ENCODE measurements around the gene DIAPH2.

The DIAPH2 gene

DNA sequence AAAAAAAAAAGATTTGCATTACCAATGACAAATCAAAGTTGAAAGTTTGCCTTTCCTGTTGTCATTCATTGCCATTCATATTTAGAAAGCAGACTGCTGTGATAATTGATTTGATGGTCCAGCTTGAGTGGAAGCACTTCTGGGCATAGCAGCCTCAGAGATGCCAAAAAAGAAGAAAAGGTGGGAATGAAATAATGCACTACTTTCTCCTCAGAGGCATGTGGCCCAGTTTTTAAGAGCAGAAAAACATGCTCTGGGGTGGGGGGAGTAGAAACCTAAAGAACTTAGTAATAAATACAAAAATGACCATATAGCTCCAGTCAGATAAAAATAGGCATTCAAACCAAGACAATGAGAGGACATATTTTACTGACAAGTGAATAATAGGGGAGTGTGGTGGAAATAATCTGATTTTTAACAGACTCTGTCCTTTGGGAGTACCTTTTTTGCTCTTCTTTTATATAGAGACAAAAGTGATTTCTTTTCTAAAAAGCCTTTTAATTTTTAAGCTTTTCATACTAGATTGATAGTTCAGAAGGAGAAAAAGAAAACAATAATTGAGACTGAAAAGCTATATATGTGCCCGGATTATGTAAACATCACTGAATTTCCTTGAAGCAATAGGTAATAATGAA is 798.1 kb downstream of the DIAPH2 start:
- no peak for DNase-seq (ENCODE audit: low spot score)

DNA sequence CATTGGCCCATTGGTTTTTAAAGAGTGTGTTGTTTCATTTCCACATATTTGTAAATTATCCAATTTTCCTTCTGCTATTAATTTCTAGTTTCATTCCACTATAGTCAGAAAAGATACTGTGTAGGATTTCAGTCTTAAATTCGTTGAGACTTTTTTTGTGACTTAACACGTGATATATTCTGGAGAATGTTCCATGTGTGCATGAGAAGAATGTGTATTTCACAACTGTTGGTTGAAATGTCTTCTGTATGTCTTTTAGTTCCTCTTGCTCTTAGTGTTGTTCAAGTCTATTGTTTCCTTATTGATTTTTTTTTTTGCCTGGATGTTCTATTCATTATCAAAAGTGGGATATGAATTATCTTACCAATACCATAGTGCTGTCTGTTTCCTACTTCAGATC is 806.0 kb downstream of the DIAPH2 start:
- no peak for DNase-seq (ENCODE audit: low spot score)

DNA sequence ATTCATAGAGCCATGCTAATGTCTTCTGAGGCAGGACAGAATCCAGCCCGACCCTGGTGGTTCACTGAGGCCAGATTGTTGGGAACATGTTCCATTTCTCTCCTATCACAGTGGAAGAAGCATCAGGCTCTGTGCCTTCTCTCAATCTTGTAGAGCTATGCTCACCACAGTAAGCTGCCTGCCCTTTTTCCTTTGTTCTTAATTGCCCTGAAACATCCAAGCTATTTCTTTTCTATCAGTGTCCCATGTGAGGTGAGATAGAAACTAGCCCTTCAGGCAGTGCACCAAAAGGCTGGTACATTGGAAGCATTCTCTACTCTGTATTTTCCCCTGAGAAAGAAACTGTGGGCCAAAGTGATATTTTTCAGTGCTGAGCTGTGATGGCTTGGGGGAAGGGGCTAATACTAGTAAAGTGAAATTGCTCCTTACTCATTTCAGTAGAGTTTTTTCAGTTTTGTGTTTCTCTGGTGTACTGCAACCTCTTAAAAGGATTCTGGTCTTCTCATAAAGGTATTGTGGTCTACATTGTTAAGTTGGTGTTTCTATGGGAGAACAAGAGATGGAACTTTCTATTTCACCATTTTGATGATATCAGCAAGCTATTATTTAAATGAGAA is 810.2 kb downstream of the DIAPH2 start:
- no peak for DNase-seq (ENCODE audit: low spot score)

DNA sequence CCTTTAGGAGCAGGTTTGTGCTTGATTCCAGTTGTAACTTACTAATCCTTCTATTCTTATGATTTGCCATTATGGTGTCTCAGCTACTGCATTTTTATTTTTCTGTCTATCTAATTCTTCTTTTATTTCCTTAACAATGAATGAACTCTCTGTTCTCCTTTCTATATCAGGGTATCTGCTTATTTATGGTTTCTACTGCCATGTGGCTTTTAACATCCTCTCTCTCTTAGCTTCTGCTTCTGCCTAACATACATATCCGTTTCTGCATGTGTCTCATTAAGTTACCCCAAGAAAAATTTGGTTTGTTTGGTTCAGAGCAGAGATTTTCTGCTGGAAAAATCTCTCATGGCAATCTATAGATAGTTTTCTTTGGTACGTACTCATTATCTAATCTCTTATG is 813.5 kb downstream of the DIAPH2 start:
- no peak for DNase-seq (ENCODE audit: low spot score)

DNA sequence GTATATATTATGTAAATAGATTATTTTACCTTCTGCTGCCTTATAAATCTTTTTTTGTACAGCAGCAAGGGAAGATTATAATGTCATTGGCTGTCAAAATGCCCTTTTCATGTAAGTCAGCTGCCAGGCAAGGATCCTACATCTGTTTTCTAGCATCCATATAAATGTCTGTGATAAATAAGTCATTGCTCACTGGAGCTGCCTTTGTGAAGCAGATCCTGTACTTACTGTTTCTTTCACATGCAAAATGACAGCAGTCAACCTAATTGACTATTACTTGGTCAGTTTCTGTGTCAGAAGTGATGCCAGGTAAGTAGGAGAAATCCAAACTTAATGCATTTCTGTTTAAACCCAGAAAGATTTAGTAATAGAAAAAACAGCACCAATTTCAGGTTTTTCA is 819.8 kb downstream of the DIAPH2 start:
- DNase-seq (ENCODE audit: low spot score) = no peak

DNA sequence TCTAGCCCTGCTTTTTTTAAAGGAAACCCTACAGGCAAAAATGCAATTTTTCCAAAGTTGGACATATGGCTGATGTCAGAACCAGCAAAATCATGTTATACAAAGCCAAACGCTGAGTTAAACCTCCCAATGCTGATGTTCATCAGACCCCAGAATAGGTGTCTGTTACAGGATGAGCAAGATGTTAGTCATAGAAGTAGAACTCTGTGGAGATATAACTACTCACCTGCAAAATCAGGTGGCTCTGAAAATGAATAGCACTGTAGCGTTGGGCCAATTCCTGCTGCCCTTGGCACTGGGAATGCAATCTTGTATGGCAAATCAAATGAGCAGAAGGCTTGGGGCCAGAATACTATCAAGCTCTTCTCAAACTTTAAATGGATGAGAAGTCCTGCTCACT is 833.1 kb downstream of the DIAPH2 start:
- no peak for DNase-seq (ENCODE audit: low spot score)

DNA sequence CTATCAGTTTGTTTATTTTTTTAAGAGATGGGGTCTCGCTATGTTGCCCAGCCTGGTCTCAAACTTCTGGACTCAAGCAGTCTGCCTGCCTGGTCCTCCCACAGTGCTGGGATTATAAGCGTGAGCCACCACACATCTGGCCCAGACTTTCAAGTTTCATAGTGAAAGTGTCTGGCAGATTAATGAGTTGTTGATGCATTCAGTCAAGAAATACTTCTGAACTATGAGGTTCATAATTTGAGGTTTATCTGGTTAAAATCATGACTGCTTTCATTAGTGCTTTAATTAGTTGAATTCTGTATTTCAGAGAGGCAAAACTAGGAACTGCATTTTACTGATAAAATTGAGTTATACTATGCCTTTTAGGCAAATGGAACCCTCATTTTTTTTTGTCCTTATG is 837.7 kb downstream of the DIAPH2 start:
- DNase-seq (ENCODE audit: low spot score) = no peak

DNA sequence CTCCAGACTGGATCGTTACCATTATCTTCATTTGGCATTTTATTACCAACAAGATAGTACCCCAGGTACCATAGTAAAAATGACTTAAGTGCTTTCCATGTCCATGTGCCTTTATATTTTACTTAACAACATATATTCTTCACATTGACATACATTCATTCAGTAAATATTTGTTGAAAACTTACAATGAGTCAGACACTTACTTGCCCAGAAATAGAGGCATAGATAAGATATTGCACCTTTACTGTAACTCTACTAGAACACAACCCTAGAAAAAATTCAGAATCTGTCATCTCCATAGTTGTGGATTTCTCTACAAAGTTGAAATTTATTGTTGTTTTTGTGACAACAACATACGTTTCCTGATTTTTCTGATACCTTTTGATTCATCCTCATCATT is 839.7 kb downstream of the DIAPH2 start:
- DNase-seq (ENCODE audit: low spot score) = no peak

DNA sequence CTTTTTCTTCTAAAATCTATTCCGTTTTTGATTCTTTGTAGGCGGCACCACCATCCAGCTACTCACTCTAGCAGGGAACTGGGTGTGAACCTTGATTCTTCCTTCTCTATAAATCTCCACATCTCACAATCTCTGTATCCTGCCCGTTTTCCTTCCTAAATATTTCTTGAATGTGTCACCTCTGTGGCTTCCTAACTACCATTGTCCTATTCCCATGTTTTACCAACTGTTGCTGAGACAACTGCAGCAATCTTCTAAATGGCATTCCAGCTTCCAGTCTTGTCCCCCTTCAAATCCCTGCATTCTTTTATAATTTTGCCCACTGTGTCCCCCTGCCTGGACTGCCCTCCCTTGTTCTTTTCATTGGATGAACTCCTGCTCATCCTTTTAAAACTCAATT is 840.4 kb downstream of the DIAPH2 start:
- no peak for DNase-seq (ENCODE audit: low spot score)

DNA sequence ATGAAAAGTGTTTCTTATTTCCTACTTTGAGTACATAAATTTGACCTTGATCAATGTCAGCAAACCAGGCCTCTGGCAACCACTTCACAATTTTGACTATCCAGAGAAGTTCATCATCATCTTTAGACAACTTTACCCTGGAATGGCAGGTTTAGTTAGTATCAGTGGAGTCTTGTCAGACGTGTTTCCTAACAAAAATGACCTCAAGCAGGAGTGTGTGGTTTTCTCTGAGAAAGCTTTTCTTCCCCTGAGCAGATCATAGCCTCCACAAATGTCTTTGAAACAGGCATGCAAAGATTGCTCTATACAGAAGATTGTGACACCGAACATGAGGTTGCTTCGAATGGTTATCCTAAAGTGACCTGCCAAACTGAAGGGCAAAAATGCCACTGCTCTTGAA is 841.3 kb downstream of the DIAPH2 start:
- DNase-seq (ENCODE audit: low spot score) = no peak

DNA sequence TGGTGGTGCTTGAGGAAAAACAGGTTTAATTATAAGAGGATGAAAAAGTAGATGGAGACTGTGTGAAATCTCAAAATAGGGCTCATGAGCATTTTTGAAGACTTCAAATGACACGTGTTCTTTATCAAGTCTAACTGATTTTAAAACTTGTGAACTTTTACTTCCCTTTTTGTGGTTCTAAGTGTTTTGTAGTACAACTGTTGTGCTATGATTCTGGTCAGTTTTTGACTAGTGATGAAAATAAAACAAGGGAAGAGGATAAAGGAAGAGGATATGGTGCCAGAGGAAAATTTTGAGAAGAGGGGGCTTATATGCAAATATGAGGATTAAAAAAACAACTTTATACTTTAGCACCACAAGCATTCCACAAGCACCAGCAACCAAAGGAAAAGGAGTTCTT is 843.1 kb downstream of the DIAPH2 start:
- DNase-seq (ENCODE audit: low spot score) = no peak

DNA sequence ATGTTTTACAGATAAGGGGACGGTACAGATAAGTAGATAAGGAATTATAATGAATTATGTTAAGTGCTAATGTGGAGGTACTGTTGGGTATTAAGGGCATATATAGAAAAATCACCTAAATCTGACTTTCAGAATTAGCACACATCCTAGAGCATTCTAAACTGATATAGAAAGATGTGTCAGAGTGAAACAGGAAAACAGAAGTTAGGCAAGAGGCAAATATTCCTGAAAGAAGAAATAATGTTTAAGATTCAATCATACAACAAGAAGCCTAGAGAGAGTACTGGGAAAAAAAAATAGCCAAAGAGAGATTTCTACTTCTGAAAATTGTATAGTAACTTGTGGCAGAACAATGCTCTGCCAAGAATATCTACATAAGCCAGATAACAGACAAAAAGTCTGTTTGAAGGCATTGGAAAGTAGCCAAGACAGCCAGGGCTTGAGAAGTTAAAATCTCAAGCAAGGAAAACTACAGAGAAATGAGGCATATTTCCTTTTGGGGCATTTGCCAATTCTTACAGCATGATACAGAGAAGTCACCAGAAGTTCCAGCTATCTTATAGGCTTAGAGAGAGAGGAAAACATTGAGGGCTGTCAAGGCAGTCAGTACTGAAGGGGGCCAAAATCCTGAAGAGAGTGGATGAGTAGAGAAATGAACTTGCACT is 845.0 kb downstream of the DIAPH2 start:
- DNase-seq (ENCODE audit: low spot score) = no peak

DNA sequence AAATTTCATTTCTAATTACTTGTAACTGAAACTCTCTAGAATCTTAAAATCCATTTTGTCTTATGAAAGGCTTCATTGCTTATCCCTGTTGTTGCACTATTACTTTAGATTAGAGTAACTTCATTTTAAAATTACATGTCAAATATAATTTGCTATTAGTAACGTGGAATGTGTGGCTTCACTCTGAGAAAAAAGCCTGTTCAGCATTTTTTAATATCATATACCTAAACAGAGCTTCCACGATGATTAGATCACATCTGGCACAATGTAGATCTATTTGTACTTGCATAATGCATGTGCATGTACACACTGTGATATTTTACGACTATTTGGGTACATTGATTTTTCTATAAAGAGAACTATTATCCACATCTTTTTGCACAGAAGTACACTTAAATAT is 847.2 kb downstream of the DIAPH2 start:
- no peak for DNase-seq (ENCODE audit: low spot score)

DNA sequence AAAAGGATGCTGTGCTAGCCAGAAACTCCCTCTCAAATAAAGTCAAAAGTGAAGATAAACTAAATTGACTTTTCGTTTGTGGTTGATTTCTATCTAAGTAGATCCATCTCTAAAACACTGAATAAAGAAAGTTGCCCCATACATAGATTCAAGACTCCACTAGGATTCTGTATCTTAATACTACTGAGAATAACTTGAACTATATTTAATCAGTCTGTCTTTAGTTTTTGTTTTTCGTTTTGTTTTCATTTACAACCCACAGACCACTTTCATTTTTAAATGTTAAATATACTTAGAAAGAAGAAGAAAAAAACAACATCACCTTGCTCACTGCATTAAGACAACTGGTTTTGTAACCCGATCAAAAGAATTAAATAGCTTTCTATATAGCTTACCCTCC is 854.1 kb downstream of the DIAPH2 start:
- DNase-seq (ENCODE audit: low spot score) = no peak

DNA sequence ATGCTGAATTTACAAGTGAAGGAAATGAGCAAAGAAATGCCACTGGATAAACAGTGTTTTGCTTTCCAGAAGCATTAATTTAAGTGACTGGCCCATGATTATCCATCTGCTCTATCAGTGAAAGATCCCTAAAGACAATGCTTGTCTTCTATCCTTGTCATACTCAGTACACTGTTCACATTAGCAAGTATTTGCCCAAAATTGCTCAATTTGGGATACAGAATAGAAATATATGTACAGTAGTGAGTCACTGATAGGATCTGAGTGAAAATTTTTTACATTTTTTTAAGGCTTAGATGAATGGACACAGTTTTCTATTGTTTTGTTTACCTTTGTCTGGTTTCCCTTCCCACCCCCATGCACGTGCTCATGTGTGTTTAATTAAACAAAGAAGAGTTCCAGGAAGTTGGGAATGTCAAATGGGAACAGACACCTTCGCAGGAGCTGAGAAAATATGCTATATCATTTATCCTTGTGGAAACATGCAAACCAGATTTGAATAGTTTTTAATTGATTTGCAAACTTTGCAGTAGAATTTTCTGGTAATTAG is 855.4 kb downstream of the DIAPH2 start:
- DNase-seq (ENCODE audit: low spot score) = no peak

DNA sequence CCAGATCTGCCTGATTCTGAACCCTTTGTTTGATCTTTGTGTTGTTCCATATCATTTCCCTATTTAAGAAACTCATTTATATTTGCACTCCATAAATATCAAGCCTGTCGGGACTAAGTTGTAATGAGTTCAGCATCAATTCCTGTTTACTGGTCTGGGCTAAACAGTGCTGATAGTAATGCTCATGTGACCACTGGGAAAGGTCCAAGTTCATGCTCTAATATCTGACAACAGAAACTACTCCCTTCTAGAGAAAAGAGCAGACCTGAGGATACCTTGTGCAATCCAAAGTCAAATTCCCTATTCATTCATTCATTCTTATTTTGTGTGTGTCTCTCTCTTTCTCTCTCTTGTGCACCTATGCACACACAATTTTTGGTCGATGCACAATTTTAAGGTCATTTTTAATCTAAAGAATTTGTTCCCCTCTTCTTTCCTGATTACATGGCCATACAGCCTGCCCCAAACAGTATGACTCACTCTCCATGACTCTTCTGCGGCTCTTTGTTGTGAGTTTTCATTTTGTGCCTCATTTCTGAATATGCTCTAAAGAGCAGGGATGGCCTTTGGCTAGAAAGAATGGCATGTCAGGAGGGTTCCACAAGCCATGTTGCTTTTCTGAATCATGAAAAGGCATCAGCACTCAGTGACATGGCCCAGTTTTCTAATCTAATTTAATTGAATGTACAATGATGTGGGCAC is 863.4 kb downstream of the DIAPH2 start:
- DNase-seq (ENCODE audit: low spot score) = no peak

DNA sequence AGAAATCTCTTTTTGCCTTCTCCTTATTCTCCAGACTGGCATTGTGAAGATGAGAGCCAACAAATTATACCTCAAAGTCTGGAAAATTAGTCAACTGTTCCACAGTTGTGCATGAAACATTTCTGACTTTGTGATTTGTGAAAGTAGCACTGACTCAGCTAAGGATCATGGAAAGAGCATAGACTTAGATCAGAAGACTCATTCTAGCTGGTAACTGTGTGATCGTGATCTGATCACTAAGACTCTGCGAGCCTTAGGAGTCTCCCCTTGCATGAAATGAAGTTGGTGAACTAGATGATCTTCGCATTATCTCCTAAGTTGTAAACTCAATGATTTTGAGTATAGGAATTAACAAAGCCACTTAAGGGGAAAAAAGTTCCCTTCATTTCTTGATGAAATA is 867.2 kb downstream of the DIAPH2 start:
- no peak for DNase-seq (ENCODE audit: low spot score)

DNA sequence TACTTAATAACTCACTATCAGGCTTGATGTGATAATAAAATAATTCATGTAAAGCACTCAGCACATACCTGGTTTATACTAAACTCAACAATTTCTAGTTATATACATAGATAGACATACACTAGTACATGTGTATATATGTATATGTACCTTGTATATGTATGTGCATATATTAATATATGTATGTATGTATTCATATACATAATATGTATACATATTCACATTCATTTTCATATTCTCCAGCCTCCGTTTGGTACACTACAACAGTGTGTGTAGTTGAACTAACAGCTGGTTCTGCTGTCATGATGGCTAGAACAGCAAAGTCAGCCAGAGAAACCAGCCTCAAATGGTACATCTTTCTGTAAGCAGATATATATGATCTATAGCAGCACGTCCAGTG is 869.2 kb downstream of the DIAPH2 start:
- no peak for DNase-seq (ENCODE audit: low spot score)

DNA sequence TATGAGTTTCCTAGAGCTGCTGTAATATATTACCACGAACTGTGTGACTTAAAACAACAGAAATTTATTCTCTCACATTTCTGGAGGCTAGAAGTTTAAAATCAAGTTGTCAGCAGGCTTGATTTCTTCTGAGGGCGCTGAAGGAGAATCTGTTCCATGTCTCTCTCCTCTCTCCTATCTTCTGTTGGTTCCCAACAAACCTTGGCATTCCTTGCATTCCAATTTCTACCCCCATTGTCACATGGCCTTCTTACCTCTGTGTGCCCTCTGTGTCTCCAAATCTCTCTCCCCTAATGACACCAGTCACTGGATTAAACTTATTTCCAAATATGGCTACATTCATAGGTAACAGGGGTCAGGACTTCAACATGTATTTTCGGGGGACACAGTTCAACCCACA is 871.7 kb downstream of the DIAPH2 start:
- no peak for DNase-seq (ENCODE audit: low spot score)

DNA sequence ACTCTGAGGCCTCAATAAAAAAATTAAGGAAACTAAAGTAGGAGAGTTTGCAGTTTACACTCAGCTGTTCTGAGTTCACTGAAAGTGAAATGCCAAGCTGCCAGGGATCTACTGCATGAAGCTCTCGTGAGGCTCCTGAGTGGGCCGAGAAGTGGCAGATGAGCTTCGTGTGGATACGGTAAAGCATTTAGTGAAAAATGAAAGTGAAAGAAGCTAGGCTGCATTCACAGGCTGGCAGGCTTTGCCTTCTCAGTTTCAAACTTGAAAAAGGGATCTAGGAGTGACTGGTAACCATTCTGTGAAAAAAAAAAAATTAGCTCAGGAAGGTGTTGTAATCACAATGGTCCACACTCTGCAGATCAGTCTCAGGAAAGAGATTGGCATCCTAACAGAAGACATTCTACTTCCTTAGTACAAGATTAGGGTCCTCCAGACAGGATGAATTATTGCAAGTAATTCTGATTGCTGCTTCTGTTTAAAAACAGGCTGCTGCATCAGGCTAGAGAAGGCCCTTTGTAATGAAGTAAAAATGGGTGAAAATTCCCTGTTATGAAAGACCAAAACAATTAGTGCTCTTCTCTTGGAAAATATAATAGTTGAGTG is 879.0 kb downstream of the DIAPH2 start:
- no peak for DNase-seq (ENCODE audit: low spot score)

DNA sequence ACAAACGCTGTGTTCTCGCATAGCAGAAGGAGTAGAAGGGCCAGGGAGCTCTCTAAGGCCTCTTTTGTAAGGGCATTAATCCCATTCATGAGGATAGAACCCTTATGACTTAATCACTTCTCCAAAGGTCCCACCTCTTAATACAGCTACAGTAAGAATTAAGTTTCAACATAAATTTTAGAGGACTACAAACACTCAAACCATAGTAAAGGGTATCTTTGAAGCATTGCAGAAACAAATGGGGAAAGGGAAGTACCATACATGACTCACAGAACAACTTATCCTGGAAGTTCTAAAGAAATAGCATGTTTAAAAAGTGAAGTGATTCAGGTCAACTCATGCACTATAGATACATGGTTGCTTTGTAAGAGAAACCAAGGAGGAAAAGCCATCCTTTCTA is 879.9 kb downstream of the DIAPH2 start:
- DNase-seq (ENCODE audit: low spot score) = no peak

DNA sequence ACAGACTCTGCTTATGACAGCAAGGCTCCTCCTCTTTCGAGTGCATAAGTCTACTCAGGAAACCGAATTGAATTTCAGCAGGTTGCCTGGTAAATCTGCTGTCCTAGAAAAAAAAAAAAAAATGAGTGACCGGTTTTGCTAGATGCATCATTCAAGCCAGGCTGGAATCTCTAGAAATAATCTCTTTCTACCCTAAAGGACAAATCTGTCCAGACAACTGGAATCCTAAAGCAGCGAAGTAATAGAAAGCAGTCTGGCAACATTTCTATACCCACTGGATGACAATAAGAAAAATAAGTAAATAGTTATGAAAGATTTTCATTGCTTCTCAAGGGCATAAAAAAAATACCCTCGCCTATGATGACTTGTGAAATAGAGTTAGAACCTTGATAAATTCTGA is 902.5 kb downstream of the DIAPH2 start:
- DNase-seq (ENCODE audit: low spot score) = no peak
